ENCODE measurements around the gene ECI1. TPM values are rescaled to one million over a fixed set of nuclear protein-coding genes. Genes with fewer than 3 reads are reported as not detected.

ECI1 gene
- polyA plus RNA-seq, 1 experiment: 24.9 TPM

DNA sequence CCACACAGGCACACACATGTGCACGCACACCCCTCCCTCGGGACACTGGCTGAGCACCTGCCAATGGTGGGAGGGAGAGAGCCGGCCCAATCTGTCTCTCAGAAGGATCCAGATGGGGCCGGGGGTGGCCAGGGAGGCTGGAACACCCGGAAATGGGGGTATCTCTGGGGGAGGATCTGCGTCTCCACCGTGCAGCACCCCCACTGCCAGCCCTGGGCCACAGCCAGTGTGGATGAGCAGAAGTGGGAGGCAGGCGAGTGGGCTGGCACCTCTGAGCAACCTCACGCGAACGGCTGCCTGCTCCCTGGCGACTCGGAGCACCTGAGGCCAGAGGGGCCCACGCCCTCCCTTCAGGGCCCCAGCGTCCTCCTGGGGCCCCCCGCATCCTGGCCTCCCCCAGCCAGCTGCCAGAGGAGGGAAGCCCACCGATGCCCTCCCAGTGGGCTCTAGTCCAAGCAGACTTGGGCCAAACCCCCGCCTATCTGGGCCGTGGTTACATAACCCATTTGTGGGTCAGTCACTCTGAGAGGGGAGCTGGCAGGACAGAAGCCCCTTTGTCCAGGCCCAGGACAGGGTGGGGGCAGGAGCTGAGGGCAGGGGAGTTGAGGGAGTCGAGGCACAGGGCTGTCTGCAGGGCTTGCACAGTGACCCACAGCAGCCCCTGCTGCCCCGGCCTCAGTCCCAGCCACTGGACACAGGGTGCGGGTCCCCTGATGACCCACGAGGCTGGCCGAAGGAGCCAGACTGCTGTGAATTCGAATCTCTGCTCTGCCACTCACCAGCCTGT, 60.5 kb downstream of the ECI1 start:
- ChIA-PET POLR2A (interaction anchor here (1.7 to 1.8 kb wide), 2 partner anchors 35 kb away, joined by 5 to 8 read pairs; partner anchors contain the start of gene TRAF7), CTCF (no interaction called here)

GRCh38 chr16:2190002-2190658, 61.3 kb downstream of the ECI1 start:
- Histone ChIP-seq H3K9me3 (ENCODE audit: control insufficient read depth, insufficient read depth, low read length) (no peaks in the 10 kb centered on the region; the same call in 1 of the 2 replicates), H3K27me3 (ENCODE audit: control insufficient read depth, insufficient read depth, low read length) (peaks cover 20% of the 10 kb centered on the region), H3K4me3 (ENCODE audit: low read depth, low read length) (no peak overlapping the region), H3K27ac (ENCODE audit: low read depth, low read length) (no peak overlapping the region)
- ChIA-PET POLR2A (interaction anchor here (1.7 kb wide), 1 partner anchor 35 kb away, joined by 5 read pairs; the partner anchor contains the start of gene TRAF7), CTCF (no interaction called here)
- TF ChIP-seq CTCF (IDR thresholded peaks at IDR 0.05; ENCODE audit: low read depth, low read length): no peak
- DNase-seq (ENCODE audit: low read depth, low spot score): no peak

More for the DNA sequence above, 60.5 kb downstream of the ECI1 start:
- Histone ChIP-seq H3K27me3 (ENCODE audit: control insufficient read depth, insufficient read depth, low read length) (peaks cover 28% of the 10 kb centered on the region), H3K4me3 (ENCODE audit: low read depth, low read length) (no peak overlapping the region), H3K27ac (ENCODE audit: low read depth, low read length) (no peak overlapping the region), H3K9me3 (ENCODE audit: control insufficient read depth, insufficient read depth, low read length) (peaks cover 3% of the 10 kb centered on the region; the same call in 1 of the 2 replicates)
- DNase-seq (ENCODE audit: low read depth, low spot score): no peak
- TF ChIP-seq CTCF (IDR thresholded peaks at IDR 0.05; ENCODE audit: low read depth, low read length): no peak

Small RNA genes within 50 kb of the gene (small RNA-seq; reads per million reads assigned to genes)
- gene MIR3677 (ENCODE audit: insufficient read length, low read depth) (1.3 reads per million), gene MIR4717 (ENCODE audit: insufficient read length, low read depth) (not detected)

Other genes starting within 250 kb of the ECI1 start
- gene ZNF598, start 241.8 kb downstream of the ECI1 start, polyA plus RNA-seq (2011; rRNA removed): 8.2 and 10.7 TPM in 2 replicates
- gene NPW, start 231.8 kb downstream of the ECI1 start, polyA plus RNA-seq (2011; rRNA removed): 0.66 and 0.94 TPM in 2 replicates
- 16.7 and 23.5 TPM in 2 replicates for gene NHERF2, start 224.7 kb downstream of the ECI1 start, polyA plus RNA-seq (2011; rRNA removed)
- gene NTHL1, start 203.8 kb downstream of the ECI1 start, polyA plus RNA-seq (2011; rRNA removed): 10.7 and 14.5 TPM in 2 replicates
- gene TSC2, start 203.6 kb downstream of the ECI1 start, polyA plus RNA-seq (2011; rRNA removed): 35.9 and 42.2 TPM in 2 replicates
- gene PKD1, start 115.7 kb downstream of the ECI1 start, polyA plus RNA-seq (2011; rRNA removed): 16.1 and 21.7 TPM in 2 replicates
- gene RAB26, start 103.0 kb downstream of the ECI1 start, polyA plus RNA-seq (2011; rRNA removed): 3.6 and 5.2 TPM in 2 replicates
- 35.2 and 49.3 TPM in 2 replicates for gene TRAF7, start 95.8 kb downstream of the ECI1 start, polyA plus RNA-seq (2011; rRNA removed)
- gene CASKIN1, start 55.0 kb downstream of the ECI1 start, polyA plus RNA-seq (2011; rRNA removed): 0.01 and 0.02 TPM in 2 replicates
- 41.1 and 55.1 TPM in 2 replicates for gene MLST8, start 46.1 kb downstream of the ECI1 start, polyA plus RNA-seq (2011; rRNA removed)
- gene BRICD5, start 40.7 kb downstream of the ECI1 start, polyA plus RNA-seq (2011; rRNA removed): 0.26 and 0.37 TPM in 2 replicates
- gene PGP, start 36.7 kb downstream of the ECI1 start, polyA plus RNA-seq (2011; rRNA removed): 3.6 and 4.8 TPM in 2 replicates
- gene E4F1, start 28.0 kb downstream of the ECI1 start, polyA plus RNA-seq (2011; rRNA removed): 8.5 and 11.2 TPM in 2 replicates
- gene DNASE1L2, start 15.1 kb downstream of the ECI1 start, polyA plus RNA-seq (2011; rRNA removed): 0.14 and 0.19 TPM in 2 replicates
- gene RNPS1, start 16.5 kb upstream of the ECI1 start, polyA plus RNA-seq (2011; rRNA removed): 95.3 and 99.9 TPM in 2 replicates
- gene ABCA3, start 89.1 kb upstream of the ECI1 start, polyA plus RNA-seq (2011; rRNA removed): 0.06 and 0.30 TPM in 2 replicates
- 2.3 and 2.5 TPM in 2 replicates for gene CCNF, start 177.9 kb upstream of the ECI1 start, polyA plus RNA-seq (2011; rRNA removed)
- gene TEDC2, start 208.5 kb upstream of the ECI1 start, polyA plus RNA-seq (2011; rRNA removed): 1.8 TPM in 2 replicates
- gene NTN3, start 219.7 kb upstream of the ECI1 start, polyA plus RNA-seq (2011; rRNA removed): 0.31 and 0.38 TPM in 2 replicates
- gene TBC1D24, start 223.5 kb upstream of the ECI1 start, polyA plus RNA-seq (2011; rRNA removed): 6.0 and 6.4 TPM in 2 replicates

Data from AG04450 (cell line).